Kidney tubule cell (primary cell): Measurements from ENCODE around the gene NOP10.

ENCODE experiments used
- DNase-seq: peaks from one replicate; pipeline ENCODE4 v3.0.0-alpha.2; 2018; ENCODE audit warnings: low spot score

NOP10 gene

DNA sequence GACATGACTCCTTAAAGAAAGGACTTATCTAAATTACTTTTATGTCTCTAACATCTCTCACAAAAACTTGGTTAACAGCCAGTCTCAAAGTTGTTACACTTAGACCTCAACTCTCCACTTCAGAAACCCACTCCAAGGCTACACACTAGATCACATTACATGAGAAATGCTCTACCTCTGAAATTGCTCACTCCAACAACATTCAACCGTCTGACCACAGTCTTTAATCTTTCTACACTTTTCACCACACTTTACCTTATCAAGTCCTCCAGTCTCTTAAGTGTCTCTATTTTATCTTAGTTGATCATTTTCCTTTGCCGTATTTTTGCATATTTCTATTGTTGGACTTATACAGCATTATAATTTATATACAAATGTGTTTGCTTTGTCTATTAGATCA lies 11.1 kb downstream of the NOP10 start:
- DNase-seq = no peak

GRCh38 chr15:34330279-34330678 lies 12.7 kb downstream of the NOP10 start:
- no peak for DNase-seq

DNA sequence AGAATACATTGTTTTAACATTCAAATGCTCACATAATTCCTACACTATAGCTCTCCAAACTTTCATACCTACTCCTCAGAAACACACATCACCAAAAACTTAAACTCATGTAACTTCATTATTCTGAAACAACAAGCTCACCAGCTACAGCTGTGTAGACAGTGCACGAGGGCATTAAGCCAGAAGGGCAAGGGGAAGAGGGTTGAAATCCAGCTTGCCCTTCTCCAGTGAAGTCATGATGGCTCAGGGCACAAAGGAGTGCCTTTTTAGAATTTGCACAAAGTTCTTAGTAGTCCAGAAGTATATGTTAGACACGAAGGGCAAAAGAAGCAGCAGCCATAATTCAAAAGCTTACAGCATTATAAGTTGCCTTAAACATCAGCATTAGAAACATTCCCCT lies 13.9 kb downstream of the NOP10 start:
- no peak for DNase-seq

DNA sequence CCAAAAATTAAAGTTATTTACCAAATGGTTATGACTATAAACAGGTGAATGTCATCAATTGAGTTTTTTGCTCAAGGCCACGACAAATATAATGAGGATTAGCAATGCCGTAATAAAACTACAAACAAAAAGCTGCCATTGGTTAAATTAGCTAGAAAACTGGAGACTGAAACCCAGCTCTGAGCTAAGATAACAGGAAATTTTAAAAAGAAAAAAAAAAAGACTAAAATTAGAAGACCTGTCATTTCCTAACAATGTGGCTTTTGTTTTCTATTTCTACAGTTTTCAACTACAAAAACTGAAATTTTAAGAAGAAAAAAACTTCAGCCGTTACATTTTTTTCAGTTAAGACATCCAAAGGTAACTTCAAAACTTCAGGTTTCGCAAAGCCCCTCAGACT lies 15.0 kb downstream of the NOP10 start:
- no peak for DNase-seq

DNA sequence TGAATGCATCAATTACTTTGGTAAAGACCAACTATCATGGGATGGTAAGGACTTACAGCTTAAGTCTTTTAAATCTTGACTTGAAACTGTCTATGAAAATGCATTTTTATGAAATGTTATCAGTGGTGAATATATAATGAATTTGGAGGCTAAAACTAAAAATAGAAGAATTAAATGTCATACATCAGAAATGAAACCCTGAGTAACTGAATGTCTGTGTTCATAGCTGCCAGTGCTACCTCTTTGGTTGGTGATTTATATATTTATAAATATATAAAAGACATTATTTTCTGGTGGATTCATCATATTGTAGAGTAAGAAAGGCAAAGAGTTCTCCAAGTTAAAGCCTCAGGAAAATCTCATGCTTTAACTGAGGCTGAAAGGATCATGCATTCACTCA lies 17.6 kb downstream of the NOP10 start:
- DNase-seq = no peak

GRCh38 chr15:34324933-34325332 lies 18.0 kb downstream of the NOP10 start:
- no peak for DNase-seq

GRCh38 chr15:34323217-34323616 lies 19.7 kb downstream of the NOP10 start:
- DNase-seq = no peak

DNA sequence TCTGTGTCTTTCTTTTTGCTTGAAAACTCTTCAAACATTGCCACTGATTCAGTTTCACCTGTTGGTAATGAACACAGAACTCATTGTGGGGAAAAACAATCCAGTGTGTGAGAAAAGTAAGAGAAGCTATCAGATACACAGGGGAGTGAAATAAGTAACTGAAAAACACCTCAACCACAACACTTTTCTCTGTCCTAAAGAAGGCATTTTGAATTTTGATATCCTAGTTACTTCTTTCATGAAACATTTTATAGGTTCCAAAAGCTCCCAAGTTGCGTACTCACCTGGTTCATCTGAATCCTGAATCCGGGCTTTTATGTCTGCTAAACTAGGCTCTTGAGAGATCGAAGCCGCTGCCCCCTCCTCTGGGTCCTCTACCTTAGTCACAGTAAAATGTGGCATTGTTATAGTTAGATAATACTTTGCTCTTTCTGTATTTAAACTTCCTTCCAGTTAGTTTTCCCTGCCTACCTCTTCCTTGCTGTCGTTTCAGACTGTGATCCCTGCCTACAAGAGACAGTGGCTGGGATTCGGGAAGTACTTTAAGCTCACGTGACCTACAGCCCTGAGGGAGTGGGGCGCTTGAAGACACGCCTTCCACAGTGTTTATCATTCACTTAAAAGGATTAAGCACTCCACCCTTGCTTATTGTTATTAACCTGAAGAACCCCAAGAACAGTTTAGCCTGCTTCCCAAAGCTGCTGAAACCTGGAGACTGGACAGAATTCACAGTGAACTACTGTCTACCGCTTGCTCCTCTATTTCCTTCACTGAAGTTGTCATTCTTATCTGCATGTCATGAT lies 24.5 kb downstream of the NOP10 start:
- peak; percentile 84 for DNase-seq

DNA sequence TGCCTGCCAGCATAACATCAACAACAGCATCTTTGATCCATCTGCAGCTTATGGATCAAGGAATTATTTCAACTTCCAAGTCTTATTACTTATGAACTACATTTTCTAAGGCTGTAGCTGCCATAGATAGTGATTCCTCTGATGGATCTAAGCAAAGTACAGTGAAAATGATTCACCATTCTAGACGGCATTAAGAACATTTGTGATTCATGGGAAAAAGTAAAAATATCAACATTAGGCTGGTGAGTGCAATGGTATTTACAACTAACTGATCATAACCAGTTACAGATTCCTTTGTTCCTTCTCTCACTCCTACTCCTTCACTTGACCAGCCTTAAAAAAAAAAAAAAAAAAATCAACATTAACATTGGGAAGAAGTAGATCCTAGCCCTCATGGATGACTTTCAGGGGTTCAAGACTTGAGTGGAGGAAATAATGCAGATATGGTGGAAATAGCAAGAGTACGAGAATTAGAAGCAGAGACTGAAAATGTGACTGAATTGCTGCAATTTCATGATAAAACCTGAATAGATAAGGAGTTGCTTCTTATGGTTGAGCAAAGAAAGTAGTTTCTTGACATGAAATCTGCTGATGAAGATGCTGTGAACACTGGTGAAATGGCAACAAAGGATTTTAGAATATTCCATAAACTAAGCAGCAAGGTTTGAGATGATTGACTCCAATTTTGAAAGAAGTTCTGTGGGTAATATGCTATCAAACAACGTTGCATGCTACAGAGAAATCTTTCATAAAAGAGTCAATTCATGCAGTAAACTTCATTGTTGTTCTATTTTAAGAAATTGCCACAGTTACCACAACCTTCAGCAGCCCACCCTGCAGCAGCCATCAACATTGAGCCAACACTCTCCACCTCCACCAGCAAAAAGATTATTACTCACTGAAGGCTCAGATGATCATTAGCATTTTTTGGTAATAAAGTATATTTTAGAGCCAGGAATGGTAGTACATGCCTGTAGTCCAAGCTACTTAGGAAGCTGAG lies 28.1 kb downstream of the NOP10 start:
- no peak for DNase-seq

DNA sequence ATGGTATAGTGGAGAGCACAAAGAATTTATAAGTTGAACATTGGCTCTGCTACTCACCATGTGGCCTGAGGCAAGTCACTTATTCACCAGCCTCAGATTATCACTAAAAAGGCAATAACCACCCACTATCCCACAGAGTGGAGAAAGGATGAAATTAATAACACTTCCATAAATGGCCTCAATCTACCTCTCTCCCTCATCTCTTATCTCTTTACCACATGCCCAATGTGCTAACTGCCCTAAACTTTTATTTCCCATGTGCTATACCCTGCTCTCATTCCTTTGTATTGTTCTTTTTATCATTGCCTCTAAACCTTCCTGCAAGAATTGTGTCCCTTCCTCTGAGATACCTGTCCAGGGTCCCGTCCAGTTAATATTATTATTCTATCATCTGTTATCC lies 31.4 kb downstream of the NOP10 start:
- no peak for DNase-seq

- DNase-seq = no peak
These were observed 38.3 kb downstream of the NOP10 start for GRCh38 chr15:34304613-34305012.

GRCh38 chr15:34301058-34301457 lies 41.9 kb downstream of the NOP10 start:
- DNase-seq = peak; percentile 36

GRCh38 chr15:34297059-34297458 lies 45.9 kb downstream of the NOP10 start:
- DNase-seq = no peak

- DNase-seq = no peak
These were observed 50.3 kb downstream of the NOP10 start for GRCh38 chr15:34292621-34293020.
